B cell (primary cell): Measurements from ENCODE around the gene CALN1. TPM values are rescaled to one million over a fixed set of nuclear protein-coding genes. Genes with fewer than 3 reads are reported as not detected.

Experiments used
- ATAC-seq: fragments of 200-7000 bp; cut with Tn5 transposase; one replicate; pipeline ENCODE4 v1.10.0; 2021; ENCODE audit warnings: low read depth, mild to moderate bottlenecking, moderate number of reproducible peaks, moderate library complexity
- CTCF ChIA-PET: fragments of 350-600 bp; sonication (Branson Sonifier 250); formaldehyde crosslinking; loops from one replicate; lab custom pipeline; 2021; ENCODE audit warnings: antibody characterized with exemption, inconsistent platforms; lab: Charles Lee
- POLR2A ChIA-PET: fragments of 350-600 bp; sonication (Branson Sonifier 250); formaldehyde crosslinking; loops from one replicate; lab custom pipeline; 2021; ENCODE audit warnings: antibody characterized with exemption; lab: Charles Lee
- DNase-seq: peaks from one replicate; pipeline ENCODE4 v3.0.0; 2013
- H2AFZ ChIP-seq: 2 replicates; pipeline ENCODE4 v1.6.1; 2012; ENCODE audit warnings: mild to moderate bottlenecking, low read depth, low read length; ENCODE audit not compliant: insufficient read depth, poor library complexity, severe bottlenecking
- H3K27ac ChIP-seq, 2 donors: 1 replicate in 1 of 2; 2 replicates in 1 of 2; pipeline ENCODE4 v1.5.1; 2012 to 2013; ENCODE audit warnings: low read length in 2 of 2, mild to moderate bottlenecking in 2 of 2, moderate library complexity in 1 of 2
- H3K27me3 ChIP-seq, 4 experiments: fragments of 200-600 bp in 1 of 4; sonication (generic) in 1 of 4; replicated peaks in 1 of 4; 1 replicate in 2 of 4; 2 replicates in 2 of 4; pipeline versions ENCODE4 v1.6.1 to v1.7.0; 2013 to 2016; ENCODE audit warnings: low read length in 3 of 4, mild to moderate bottlenecking in 2 of 4, mixed read lengths in 1 of 4, moderate library complexity in 1 of 4; ENCODE audit not compliant: insufficient read depth in 4 of 4, control insufficient read depth in 3 of 4; ENCODE audit errors: control extremely low read depth in 1 of 4
- H3K36me3 ChIP-seq, 2 experiments: replicated peaks in 1 of 2; 1 replicate in 1 of 2; 2 replicates in 1 of 2; pipeline versions ENCODE4 v1.6.1 to v1.7.1; 2013; ENCODE audit warnings: low read length in 1 of 2; ENCODE audit not compliant: insufficient read depth in 2 of 2, control insufficient read depth in 1 of 2; ENCODE audit errors: control extremely low read depth in 1 of 2, extremely low read depth in 1 of 2
- H3K4me1 ChIP-seq, 2 donors: fragments of 200-600 bp in 1 of 2; sonication (generic) in 1 of 2; 1 replicate in 1 of 2; 2 replicates in 1 of 2; pipeline versions ENCODE4 v1.5.1 to v1.6.1; 2013 to 2017; ENCODE audit warnings: low read length in 2 of 2; ENCODE audit not compliant: control insufficient read depth in 2 of 2, insufficient read depth in 2 of 2
- H3K4me2 ChIP-seq: replicated peaks from 2 replicates; pipeline ENCODE3; 2012; ENCODE audit warnings: mild to moderate bottlenecking, low read depth, low read length; ENCODE audit not compliant: poor library complexity, severe bottlenecking
- H3K4me3 ChIP-seq, 5 experiments: fragments of 200-600 bp in 1 of 5; sonication (generic) in 1 of 5; 1 replicate in 3 of 5; 2 replicates in 2 of 5; pipeline versions ENCODE4 v1.5.1 to v1.7.0; 2011 to 2016; ENCODE audit warnings: low read length in 4 of 5, mild to moderate bottlenecking in 4 of 5, low read depth in 2 of 5, control low read depth in 1 of 5, moderate library complexity in 1 of 5; ENCODE audit not compliant: insufficient read depth in 1 of 5; ENCODE audit errors: control extremely low read depth in 1 of 5, extremely low read depth in 1 of 5
- H3K79me2 ChIP-seq: fragments of 200-600 bp; sonication (generic); one replicate; pipeline ENCODE4 v1.6.0; 2016; ENCODE audit warnings: low read length; ENCODE audit not compliant: control insufficient read depth, insufficient read depth
- H3K9ac ChIP-seq: fragments of 200-600 bp; sonication (generic); 2 replicates; pipeline ENCODE4 v1.6.1; 2017; ENCODE audit warnings: mild to moderate bottlenecking, low read length, moderate library complexity
- H3K9me3 ChIP-seq, 3 donors: one replicate each; pipeline versions ENCODE4 v1.6.1 to v1.7.1; 2013; ENCODE audit warnings: low read length in 2 of 3; ENCODE audit not compliant: control insufficient read depth in 2 of 3, insufficient read depth in 1 of 3; ENCODE audit errors: control extremely low read depth in 1 of 3
- H4K20me1 ChIP-seq: 2 replicates; pipeline ENCODE4 v1.6.0; 2012; ENCODE audit warnings: mild to moderate bottlenecking, low read length; ENCODE audit not compliant: insufficient read depth, control insufficient read depth, poor library complexity, severe bottlenecking
- H3K27ac Mint-ChIP-seq: one replicate; pipeline ENCODE4 v1.8.0; 2021; ENCODE audit warnings: mixed read lengths
- H3K27me3 Mint-ChIP-seq: one replicate; pipeline ENCODE4 v1.8.0; 2021; ENCODE audit warnings: mixed read lengths
- H3K4me1 Mint-ChIP-seq: one replicate; pipeline ENCODE4 v1.8.0; 2021; ENCODE audit warnings: mixed read lengths
- H3K4me3 Mint-ChIP-seq: one replicate; pipeline ENCODE4 v1.8.0; 2021; ENCODE audit warnings: mixed read lengths
- H3K9me3 Mint-ChIP-seq: one replicate; pipeline ENCODE4 v1.8.0; 2022; ENCODE audit warnings: mixed read lengths; ENCODE audit not compliant: insufficient read depth
- CTCF ChIP-seq: fragments of 200-600 bp; IDR thresholded peaks from one replicate; pipeline ENCODE4 v1.8.0; 2022; ENCODE audit warnings: antibody characterized with exemption, mild to moderate bottlenecking
- EZH2 ChIP-seq: IDR thresholded peaks from 2 replicates; pipeline ENCODE4 v1.6.1; 2012; ENCODE audit warnings: borderline replicate concordance, low read depth, mild to moderate bottlenecking, moderate library complexity, low read length; ENCODE audit not compliant: insufficient read depth, poor library complexity, severe bottlenecking
- WGBS: methylation state at CpG from one replicate; pipeline ENCODE4 v1.1.5; 2013; ENCODE audit warnings: missing lambda C conversion rate; ENCODE audit not compliant: insufficient coverage; 5-methylcytosine and 5-hydroxymethylcytosine counted together
- intact Hi-C: fragments of 100-400 bp; cut with micrococcal nuclease; formaldehyde crosslinking; loops from one replicate; pipeline ENCODE4 v1.10.0; 2022
- polyA plus RNA-seq: library from polyadenylated mRNA; depleted of rRNA; stranded (reverse); fragments of >200 nt; gene quantifications from 2 replicates; pipeline ENCODE4 v1.2.3, GENCODE V29; 2012
- total RNA-seq, 2 donors: library from RNA; stranded (reverse); fragments of 120-200 nt in 1 of 2; gene quantifications; 1 replicate in 1 of 2; 2 replicates in 1 of 2; pipeline versions ENCODE4 v1.2.3 to v1.2.4, GENCODE V29; 2013 to 2022

CALN1 gene
- total and polyA plus RNA-seq, 2 donors (not counting 1 experiment from before 2014, with no cell fraction given): not detected

- Mint-ChIP-seq H3K4me1 (no peaks in the 10 kb centered on the region), H3K27ac (no peak overlapping the region), H3K4me3 (no peak overlapping the region), H3K9me3 (no peaks in the 10 kb centered on the region), H3K27me3 (no peaks in the 10 kb centered on the region)
- Histone ChIP-seq H3K36me3 (no peaks in the 10 kb centered on the region), H2AFZ (no peak overlapping the region), H3K79me2 (no peaks in the 10 kb centered on the region), H3K9me3 (peaks cover 0 to 10% (median 0%) of the 10 kb centered on the region in 3 donors), H4K20me1 (no peaks in the 10 kb centered on the region), H3K9ac (no peak overlapping the region), H3K4me3 (no peak overlapping the region), H3K27me3 (no peaks in the 10 kb centered on the region), H3K4me1 (no peaks in the 10 kb centered on the region), H3K4me2 (no peak overlapping the region), H3K27ac (no peak overlapping the region)
- intact Hi-C loops: no loop called here
- POLR2A ChIA-PET: no interaction called here
- WGBS: 97% methylated on average over 10 of the region's 11 CpGs
- TF ChIP-seq CTCF (no peak), EZH2 (no peak)
- DNase-seq (no peak), ATAC-seq (no peak)
- CTCF ChIA-PET: no interaction called here
Observed at GRCh38 chr7:71800321-71800720, 611.8 kb downstream of the CALN1 start.

- Histone ChIP-seq H3K9ac (no peak overlapping the region), H4K20me1 (no peaks in the 10 kb centered on the region), H3K9me3 (peaks cover 0 to 9% (median 0%) of the 10 kb centered on the region in 3 donors), H2AFZ (no peak overlapping the region), H3K36me3 (no peaks in the 10 kb centered on the region), H3K79me2 (no peaks in the 10 kb centered on the region), H3K27me3 (no peaks in the 10 kb centered on the region), H3K27ac (no peak overlapping the region), H3K4me2 (no peak overlapping the region), H3K4me1 (no peaks in the 10 kb centered on the region), H3K4me3 (no peak overlapping the region)
- ChIA-PET POLR2A (no interaction called here), CTCF (no interaction called here)
- TF ChIP-seq EZH2: no peak
- TF ChIP-seq CTCF: no peak
- H3K27me3 Mint-ChIP-seq: no peaks in the 10 kb centered on the region
- ATAC-seq: no peak
- no peaks in the 10 kb centered on the region for H3K4me1 Mint-ChIP-seq
- H3K9me3 Mint-ChIP-seq: peaks cover 2% of the 10 kb centered on the region
- H3K4me3 Mint-ChIP-seq: no peak overlapping the region
- no peak for DNase-seq
- intact Hi-C loops: no loop called here
- over 99% methylated on average over 8 of the region's 10 CpGs for WGBS
- no peak overlapping the region for H3K27ac Mint-ChIP-seq
Observed at GRCh38 chr7:71795410-71795809, 616.7 kb downstream of the CALN1 start.
